Panc1 (cell line): ENCODE data around the gene MYH14. TPM values are rescaled to one million over a fixed set of nuclear protein-coding genes. Genes with fewer than 3 reads are reported as not detected.
"Not testable (repeated sequence)": the region's sequence is repeated elsewhere in the genome, so short reads cannot be mapped to it uniquely, and the experiment has no call there.

Source experiments
- ATAC-seq: fragments of 200-7000 bp; cut with Tn5 transposase; 2 replicates; pipeline ENCODE4 v1.9.1; 2020; ENCODE audit warnings: mild to moderate bottlenecking, moderate library complexity
- BruUV-seq: library from RNA; stranded (reverse); fragments of 400-500 nt; replicated peaks from 2 replicates; lab custom pipeline; 2021; lab: Mats Ljungman, UMichigan
- CTCF ChIA-PET: fragments of 300-600 bp; sonication (Branson Sonifier 250); formaldehyde crosslinking; loops from one replicate; lab custom pipeline; 2022; ENCODE audit warnings: antibody characterized with exemption; lab: Charles Lee
- POLR2A ChIA-PET: fragments of 300-600 bp; sonication (Branson Sonifier 250); formaldehyde crosslinking; loops from one replicate; lab custom pipeline; 2022; ENCODE audit warnings: antibody characterized with exemption; lab: Charles Lee
- DNase-seq: peaks from one replicate; pipeline ENCODE4 v3.0.0-alpha.2; 2010; ENCODE audit warnings: low read depth, low spot score
- H3K27ac ChIP-seq: 2 replicates; pipeline ENCODE4 v1.5.1; 2011; ENCODE audit warnings: mild to moderate bottlenecking, low read length, inconsistent platforms
- H3K27me3 ChIP-seq: fragments of 200-500 bp; sonication (Bioruptor generic); 2 replicates; pipeline ENCODE4 v1.6.0; 2014; ENCODE audit warnings: low read length, inconsistent platforms; ENCODE audit not compliant: control insufficient read depth, insufficient read depth
- H3K36me3 ChIP-seq: fragments of 200-500 bp; sonication (Bioruptor generic); 2 replicates; pipeline ENCODE4 v1.5.1; 2014; ENCODE audit warnings: inconsistent platforms, mild to moderate bottlenecking, low read length, moderate library complexity; ENCODE audit not compliant: control insufficient read depth, insufficient read depth
- H3K4me1 ChIP-seq: 2 replicates; pipeline ENCODE4 v1.5.1; 2011; ENCODE audit warnings: inconsistent platforms, mild to moderate bottlenecking, low read length, moderate library complexity; ENCODE audit not compliant: control insufficient read depth, insufficient read depth
- H3K4me3 ChIP-seq, 2 experiments: 2 replicates each; pipeline ENCODE4 v1.5.1; 2011 to 2012; ENCODE audit warnings: low read depth in 2 of 2, low read length in 2 of 2, mild to moderate bottlenecking in 2 of 2, inconsistent platforms in 1 of 2, moderate library complexity in 1 of 2
- H3K9me3 ChIP-seq: fragments of 200-500 bp; sonication (Bioruptor generic); 2 replicates; pipeline ENCODE4 v1.5.1; 2014; ENCODE audit warnings: low read depth, mild to moderate bottlenecking, inconsistent platforms, low read length, moderate library complexity; ENCODE audit not compliant: control insufficient read depth, insufficient read depth
- POLR2AphosphoS5 ChIP-seq: IDR thresholded peaks from 2 replicates; pipeline ENCODE4 v1.6.1; 2012; ENCODE audit warnings: mild to moderate bottlenecking, low read depth, low read length, moderate library complexity
- REST ChIP-seq, 2 experiments: IDR thresholded peaks; 2 replicates each; pipeline ENCODE4 v1.6.1; 2011 to 2012; ENCODE audit warnings: low read depth in 2 of 2, control low read depth in 1 of 2, low read length in 1 of 2, mild to moderate bottlenecking in 1 of 2, moderate library complexity in 1 of 2; ENCODE audit not compliant: insufficient read depth in 1 of 2
- SIN3A ChIP-seq: IDR thresholded peaks from 2 replicates; pipeline ENCODE4 v1.6.1; 2012; ENCODE audit warnings: low read depth, mild to moderate bottlenecking, low read length, moderate library complexity, borderline replicate concordance; ENCODE audit not compliant: insufficient read depth
- TCF7L2 ChIP-seq: IDR thresholded peaks from 2 replicates; pipeline ENCODE4 v1.6.1; 2011; ENCODE audit warnings: mild to moderate bottlenecking, low read depth, low read length, inconsistent platforms
- in situ Hi-C: cut with HindIII; loops from 2 replicates; pipeline ENCODE4 v1.10.0; 2016; ENCODE audit warnings: low sequenced_read_pairs, low pct_unique_long_range_greater_than_20kb
- intact Hi-C: fragments of 100-400 bp; cut with micrococcal nuclease; formaldehyde crosslinking; loops from one replicate; pipeline ENCODE4 v1.10.0; 2022; ENCODE audit not compliant: unreplicated experiment
- total RNA-seq: library from RNA; stranded (reverse); gene quantifications from one replicate; pipeline ENCODE4 v1.2.1, GENCODE V29; 2021; ENCODE audit not compliant: unreplicated experiment
- TF ChIP-seq, protein P1 (sequence below): fragments of 450-650 bp; IDR thresholded peaks from 2 replicates; pipeline ENCODE4 v1.5.1; 2017; ENCODE audit warnings: mild to moderate bottlenecking

Gene MYH14
- total RNA-seq, 1 experiment from 2014 or later = 23.8 TPM

GRCh38 chr19:50237493-50237892 lies 34.1 kb downstream of the MYH14 start:
- H3K27me3 ChIP-seq, POLR2A ChIA-PET, intact Hi-C loops, H3K4me3 ChIP-seq, ATAC-seq, H3K36me3 ChIP-seq, DNase-seq, BruUV-seq, H3K9me3 ChIP-seq, H3K4me1 ChIP-seq, H3K27ac ChIP-seq, in situ Hi-C loops: not testable (repeated sequence)
- TF ChIP-seq, protein P1, sequence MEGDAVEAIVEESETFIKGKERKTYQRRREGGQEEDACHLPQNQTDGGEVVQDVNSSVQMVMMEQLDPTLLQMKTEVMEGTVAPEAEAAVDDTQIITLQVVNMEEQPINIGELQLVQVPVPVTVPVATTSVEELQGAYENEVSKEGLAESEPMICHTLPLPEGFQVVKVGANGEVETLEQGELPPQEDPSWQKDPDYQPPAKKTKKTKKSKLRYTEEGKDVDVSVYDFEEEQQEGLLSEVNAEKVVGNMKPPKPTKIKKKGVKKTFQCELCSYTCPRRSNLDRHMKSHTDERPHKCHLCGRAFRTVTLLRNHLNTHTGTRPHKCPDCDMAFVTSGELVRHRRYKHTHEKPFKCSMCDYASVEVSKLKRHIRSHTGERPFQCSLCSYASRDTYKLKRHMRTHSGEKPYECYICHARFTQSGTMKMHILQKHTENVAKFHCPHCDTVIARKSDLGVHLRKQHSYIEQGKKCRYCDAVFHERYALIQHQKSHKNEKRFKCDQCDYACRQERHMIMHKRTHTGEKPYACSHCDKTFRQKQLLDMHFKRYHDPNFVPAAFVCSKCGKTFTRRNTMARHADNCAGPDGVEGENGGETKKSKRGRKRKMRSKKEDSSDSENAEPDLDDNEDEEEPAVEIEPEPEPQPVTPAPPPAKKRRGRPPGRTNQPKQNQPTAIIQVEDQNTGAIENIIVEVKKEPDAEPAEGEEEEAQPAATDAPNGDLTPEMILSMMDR = peak; percentile 64
- CTCF ChIA-PET = interaction anchor here (1.0 to 1.1 kb wide), 2 partner anchors 22 to 90 kb away, joined by 4 read pairs; no protein-coding TSS in a partner anchor

DNA sequence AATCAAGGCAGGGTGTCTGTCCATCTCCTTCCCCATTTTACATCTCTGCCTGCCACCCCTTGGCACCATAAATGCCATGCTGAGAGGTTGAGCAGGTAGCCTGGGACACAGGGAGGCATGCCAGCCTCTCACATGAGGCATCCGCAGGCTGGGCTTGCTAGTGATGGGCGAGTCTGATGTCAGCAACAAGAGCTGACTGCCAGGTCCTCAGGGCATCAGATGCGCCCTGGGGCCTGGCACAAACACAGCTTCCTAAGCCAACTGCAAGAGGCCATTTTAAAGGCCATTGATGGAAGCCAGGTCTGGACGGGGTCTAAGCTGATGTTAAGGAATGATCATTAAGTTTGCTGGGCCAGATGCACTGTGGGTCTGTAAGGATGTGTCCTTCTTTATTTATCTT lies 34.6 kb downstream of the MYH14 start:
- no peak overlapping the region for H3K4me3 ChIP-seq
- DNase-seq = no peak
- intact Hi-C loops = no loop called here
- BruUV-seq = no TSS peak
- no peaks in the 10 kb centered on the region for H3K4me1 ChIP-seq
- H3K9me3 ChIP-seq = no peaks in the 10 kb centered on the region
- no peaks in the 10 kb centered on the region for H3K27me3 ChIP-seq
- ATAC-seq = no peak
- H3K27ac ChIP-seq = no peak overlapping the region
- TF ChIP-seq, protein P1 = no peak
- in situ Hi-C loops = no loop called here
- ChIA-PET CTCF (interaction anchor here (1.0 kb wide), 1 partner anchor 90 kb away, joined by 4 read pairs; no protein-coding TSS in a partner anchor), POLR2A (no interaction called here)
- H3K36me3 ChIP-seq = no peaks in the 10 kb centered on the region

GRCh38 chr19:50239921-50240590 lies 36.6 kb downstream of the MYH14 start:
- no peak for ATAC-seq
- ChIA-PET CTCF (no interaction called here), POLR2A (no interaction called here)
- no peak overlapping the region for H3K4me3 ChIP-seq
- intact Hi-C loops = no loop called here
- no peaks in the 10 kb centered on the region for H3K9me3 ChIP-seq
- no peak for TF ChIP-seq TCF7L2
- TF ChIP-seq SIN3A = no peak
- TF ChIP-seq, protein P1 = no peak
- TF ChIP-seq POLR2AphosphoS5 = no peak
- no peak for TF ChIP-seq REST (IDR thresholded peaks at IDR 0.05; ENCODE audit: insufficient read depth in 1 of 2, low read depth in 2 of 2, low read length in 1 of 2)
- no peaks in the 10 kb centered on the region for H3K27me3 ChIP-seq
- H3K4me1 ChIP-seq = no peaks in the 10 kb centered on the region
- no peak for DNase-seq
- no peak overlapping the region for H3K27ac ChIP-seq
- no peaks in the 10 kb centered on the region for H3K36me3 ChIP-seq
- BruUV-seq = no TSS peak
- in situ Hi-C loops = no loop called here
